HEK293 (cell line): ENCODE results near the gene YIPF6.
A peak's percentile ranks its signal among the peaks of the same experiment; 100 is the strongest.

Source experiments
- CTCF ChIA-PET: fragments of 350-600 bp; formaldehyde crosslinking; extraction: SDS; loops from one replicate; lab custom pipeline; 2021; ENCODE audit warnings: antibody characterized with exemption; lab: Yijun Ruan, JAX
- POLR2A ChIA-PET: fragments of 300-600 bp; formaldehyde crosslinking; extraction: SDS; loops from one replicate; lab custom pipeline; 2020; ENCODE audit warnings: antibody characterized with exemption, inconsistent platforms; lab: Yijun Ruan, JAX
- H3K27ac ChIP-seq: fragments of 200-500 bp; sonication (Bioruptor generic); 2 replicates; pipeline ENCODE4 v1.5.1; 2014; ENCODE audit warnings: low read depth, low read length, control low read depth, inconsistent platforms; ENCODE audit errors: extremely low read depth
- H3K36me3 ChIP-seq, 2 experiments: fragments of 200-500 bp in 1 of 2; sonication (Bioruptor generic) in 1 of 2; 1 replicate in 1 of 2; 2 replicates in 1 of 2; pipeline ENCODE4 v1.5.1; 2014 to 2017; ENCODE audit warnings: inconsistent platforms in 2 of 2, low read length in 2 of 2; ENCODE audit not compliant: control insufficient read depth in 2 of 2, insufficient read depth in 1 of 2
- H3K4me1 ChIP-seq: fragments of 200-500 bp; sonication (Bioruptor generic); 2 replicates; pipeline ENCODE4 v1.5.1; 2014; ENCODE audit warnings: mild to moderate bottlenecking, low read length, inconsistent platforms; ENCODE audit not compliant: control insufficient read depth, insufficient read depth
- H3K4me3 ChIP-seq: 2 replicates; pipeline ENCODE4 v1.5.1; 2011; ENCODE audit warnings: low read depth, mild to moderate bottlenecking, control low read depth, low read length, moderate library complexity
- H3K9me3 ChIP-seq: fragments of 200-500 bp; sonication (Bioruptor generic); 2 replicates; pipeline ENCODE4 v1.5.1; 2014; ENCODE audit warnings: low read depth, low read length, inconsistent platforms; ENCODE audit not compliant: control insufficient read depth, insufficient read depth
- BCL11B ChIP-seq: fragments of 450-650 bp; formaldehyde crosslinking; IDR thresholded peaks from 2 replicates; pipeline ENCODE4 v1.5.1; 2016; ENCODE audit warnings: low read depth, missing biosample characterization, missing genetic modification characterization
- EGR2 ChIP-seq: fragments of 450-650 bp; formaldehyde crosslinking; IDR thresholded peaks from 2 replicates; pipeline ENCODE4 v1.5.1; 2016; ENCODE audit warnings: low read depth, missing biosample characterization, missing genetic modification characterization
- GLI2 ChIP-seq: fragments of 450-650 bp; formaldehyde crosslinking; IDR thresholded peaks from 2 replicates; pipeline ENCODE4; 2017; ENCODE audit warnings: missing biosample characterization, missing genetic modification characterization, low read depth, borderline replicate concordance
- KLF8 ChIP-seq: fragments of 450-650 bp; formaldehyde crosslinking; IDR thresholded peaks from 2 replicates; pipeline ENCODE4 v1.5.1; 2016; ENCODE audit warnings: missing biosample characterization, missing genetic modification characterization
- ZBTB21 ChIP-seq: fragments of 450-650 bp; formaldehyde crosslinking; IDR thresholded peaks from 2 replicates; pipeline ENCODE4 v1.5.1; 2017; ENCODE audit warnings: missing biosample characterization, missing genetic modification characterization
- ZFHX2 ChIP-seq: fragments of 450-650 bp; formaldehyde crosslinking; conservative IDR thresholded peaks from 2 replicates; pipeline ENCODE4 v1.5.1; 2016; ENCODE audit warnings: missing biosample characterization, missing genetic modification characterization
- ZNF221 ChIP-seq: fragments of 450-650 bp; formaldehyde crosslinking; IDR thresholded peaks from 2 replicates; pipeline ENCODE4 v1.5.1; 2017; ENCODE audit warnings: missing biosample characterization, missing genetic modification characterization, borderline replicate concordance
- ZNF362 ChIP-seq: fragments of 450-650 bp; formaldehyde crosslinking; IDR thresholded peaks from 2 replicates; pipeline ENCODE4 v1.5.1; 2016; ENCODE audit warnings: missing biosample characterization, missing genetic modification characterization
- ZNF558 ChIP-seq: fragments of 450-650 bp; formaldehyde crosslinking; IDR thresholded peaks from 2 replicates; pipeline ENCODE4 v1.5.1; 2016; ENCODE audit warnings: missing biosample characterization, missing genetic modification characterization
- ZNF692 ChIP-seq: fragments of 450-650 bp; formaldehyde crosslinking; IDR thresholded peaks from 2 replicates; pipeline ENCODE4 v1.5.1; 2016; ENCODE audit warnings: missing biosample characterization, missing genetic modification characterization
- ZSCAN23 ChIP-seq: fragments of 450-650 bp; formaldehyde crosslinking; IDR thresholded peaks from 2 replicates; pipeline ENCODE4 v1.5.1; 2016; ENCODE audit warnings: missing biosample characterization, missing genetic modification characterization
- TF ChIP-seq, protein P1 (sequence below): sonication (generic); formaldehyde crosslinking; IDR thresholded peaks from 2 replicates; pipeline ENCODE4 v1.8.1; 2022; ENCODE audit warnings: mild to moderate bottlenecking, moderate library complexity, missing genetic modification reagents
- TF ChIP-seq, protein P2 (sequence below): fragments of 450-650 bp; formaldehyde crosslinking; IDR thresholded peaks from 2 replicates; pipeline ENCODE4 v1.5.1; 2017; ENCODE audit warnings: missing biosample characterization, missing genetic modification characterization
- TF ChIP-seq, protein P3 (sequence below): fragments of 450-650 bp; formaldehyde crosslinking; IDR thresholded peaks from 2 replicates; pipeline ENCODE4 v1.5.1; 2017; ENCODE audit warnings: missing biosample characterization, missing genetic modification characterization

YIPF6 gene

GRCh38 chrX:68498508-68499379 lies at the start of gene YIPF6 (continued):
- TF ChIP-seq, protein P1, sequence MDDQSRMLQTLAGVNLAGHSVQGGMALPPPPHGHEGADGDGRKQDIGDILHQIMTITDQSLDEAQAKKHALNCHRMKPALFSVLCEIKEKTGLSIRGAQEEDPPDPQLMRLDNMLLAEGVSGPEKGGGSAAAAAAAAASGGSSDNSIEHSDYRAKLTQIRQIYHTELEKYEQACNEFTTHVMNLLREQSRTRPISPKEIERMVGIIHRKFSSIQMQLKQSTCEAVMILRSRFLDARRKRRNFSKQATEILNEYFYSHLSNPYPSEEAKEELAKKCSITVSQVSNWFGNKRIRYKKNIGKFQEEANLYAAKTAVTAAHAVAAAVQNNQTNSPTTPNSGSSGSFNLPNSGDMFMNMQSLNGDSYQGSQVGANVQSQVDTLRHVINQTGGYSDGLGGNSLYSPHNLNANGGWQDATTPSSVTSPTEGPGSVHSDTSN (CRISPR knock-in tag): peak; percentile 82
- TF ChIP-seq ZNF221 (tag by site-specific recombination) (no peak), GLI2 (tag by site-specific recombination) (no peak), ZSCAN23 (tag by site-specific recombination) (no peak)
- TF ChIP-seq, protein P2, sequence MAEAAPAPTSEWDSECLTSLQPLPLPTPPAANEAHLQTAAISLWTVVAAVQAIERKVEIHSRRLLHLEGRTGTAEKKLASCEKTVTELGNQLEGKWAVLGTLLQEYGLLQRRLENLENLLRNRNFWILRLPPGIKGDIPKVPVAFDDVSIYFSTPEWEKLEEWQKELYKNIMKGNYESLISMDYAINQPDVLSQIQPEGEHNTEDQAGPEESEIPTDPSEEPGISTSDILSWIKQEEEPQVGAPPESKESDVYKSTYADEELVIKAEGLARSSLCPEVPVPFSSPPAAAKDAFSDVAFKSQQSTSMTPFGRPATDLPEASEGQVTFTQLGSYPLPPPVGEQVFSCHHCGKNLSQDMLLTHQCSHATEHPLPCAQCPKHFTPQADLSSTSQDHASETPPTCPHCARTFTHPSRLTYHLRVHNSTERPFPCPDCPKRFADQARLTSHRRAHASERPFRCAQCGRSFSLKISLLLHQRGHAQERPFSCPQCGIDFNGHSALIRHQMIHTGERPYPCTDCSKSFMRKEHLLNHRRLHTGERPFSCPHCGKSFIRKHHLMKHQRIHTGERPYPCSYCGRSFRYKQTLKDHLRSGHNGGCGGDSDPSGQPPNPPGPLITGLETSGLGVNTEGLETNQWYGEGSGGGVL (tag by site-specific recombination): no peak

- Histone ChIP-seq H3K27ac (no peak overlapping the region), H3K4me1 (no peaks in the 10 kb centered on the region)
- CTCF ChIA-PET: interaction anchor here (0.6 kb wide), 1 partner anchor 41 kb away, joined by 4 read pairs; no protein-coding TSS in a partner anchor
Observed at GRCh38 chrX:68451720-68452119, 47.1 kb upstream of the YIPF6 start.

GRCh38 chrX:68454476-68455150 lies 44.2 kb upstream of the YIPF6 start:
- ChIA-PET CTCF (interaction anchor here (0.6 kb wide), 1 partner anchor 64 kb away, joined by 3 read pairs; no protein-coding TSS in a partner anchor), POLR2A (no interaction called here)
- Histone ChIP-seq H3K4me1 (no peaks in the 10 kb centered on the region), H3K27ac (no peak overlapping the region), H3K4me3 (no peak overlapping the region), H3K9me3 (no peaks in the 10 kb centered on the region; the same call in 1 of the 2 replicates), H3K36me3 (no peaks in the 10 kb centered on the region)
- no peak for TF ChIP-seq ZNF692 (tag by site-specific recombination)
- no peak for TF ChIP-seq BCL11B (tag by site-specific recombination)
- TF ChIP-seq, protein P3, sequence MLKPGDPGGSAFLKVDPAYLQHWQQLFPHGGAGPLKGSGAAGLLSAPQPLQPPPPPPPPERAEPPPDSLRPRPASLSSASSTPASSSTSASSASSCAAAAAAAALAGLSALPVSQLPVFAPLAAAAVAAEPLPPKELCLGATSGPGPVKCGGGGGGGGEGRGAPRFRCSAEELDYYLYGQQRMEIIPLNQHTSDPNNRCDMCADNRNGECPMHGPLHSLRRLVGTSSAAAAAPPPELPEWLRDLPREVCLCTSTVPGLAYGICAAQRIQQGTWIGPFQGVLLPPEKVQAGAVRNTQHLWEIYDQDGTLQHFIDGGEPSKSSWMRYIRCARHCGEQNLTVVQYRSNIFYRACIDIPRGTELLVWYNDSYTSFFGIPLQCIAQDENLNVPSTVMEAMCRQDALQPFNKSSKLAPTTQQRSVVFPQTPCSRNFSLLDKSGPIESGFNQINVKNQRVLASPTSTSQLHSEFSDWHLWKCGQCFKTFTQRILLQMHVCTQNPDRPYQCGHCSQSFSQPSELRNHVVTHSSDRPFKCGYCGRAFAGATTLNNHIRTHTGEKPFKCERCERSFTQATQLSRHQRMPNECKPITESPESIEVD: peak; percentile 30; the same call in 1 of the 2 replicates
- TF ChIP-seq ZBTB21 (tag by site-specific recombination): no peak

More at GRCh38 chrX:68451720-68452119, 47.1 kb upstream of the YIPF6 start:
- POLR2A ChIA-PET: interaction anchor here (0.6 kb wide), 1 partner anchor 11 kb away, joined by 3 read pairs; no protein-coding TSS in a partner anchor
- no peak for TF ChIP-seq ZNF558
- 0 out of 2 replicates have a peak, but pooled peaks have one; percentile 14 for TF ChIP-seq ZFHX2
- TF ChIP-seq ZNF362 (tag by site-specific recombination): 0 out of 2 replicates have a peak, but pooled peaks have one; percentile 5
- TF ChIP-seq KLF8 (tag by site-specific recombination): no peak
- peak; percentile 21; the same call in 1 of the 2 replicates for TF ChIP-seq EGR2 (tag by site-specific recombination)
- TF ChIP-seq, all 188 proteins: peak for 3
- no peak overlapping the region for H3K4me3 ChIP-seq
- H3K9me3 ChIP-seq: no peaks in the 10 kb centered on the region; the same call in 1 of the 2 replicates
- no peaks in the 10 kb centered on the region; a peak in 1 of 3 replicates for H3K36me3 ChIP-seq
